Gastroesophageal sphincter (tissue), 3 donors: Measurements from ENCODE around the gene ATG7.

Experiments used
- POLR2AphosphoS5 ChIP-seq: sonication (generic); formaldehyde crosslinking; IDR thresholded peaks from one replicate; pipeline ENCODE4 v1.6.1; 2017; ENCODE audit warnings: antibody characterized with exemption
- TF ChIP-seq, protein P1 (sequence below), 4 experiments: fragments of 200-600 bp in 2 of 4; fragments of 450-650 bp in 2 of 4; sonication (generic) in 1 of 4; IDR thresholded peaks; one replicate each; pipeline ENCODE4 v1.5.1; 2017 to 2019; ENCODE audit warnings: antibody characterized with exemption in 4 of 4, mild to moderate bottlenecking in 2 of 4, moderate library complexity in 2 of 4

DNA sequence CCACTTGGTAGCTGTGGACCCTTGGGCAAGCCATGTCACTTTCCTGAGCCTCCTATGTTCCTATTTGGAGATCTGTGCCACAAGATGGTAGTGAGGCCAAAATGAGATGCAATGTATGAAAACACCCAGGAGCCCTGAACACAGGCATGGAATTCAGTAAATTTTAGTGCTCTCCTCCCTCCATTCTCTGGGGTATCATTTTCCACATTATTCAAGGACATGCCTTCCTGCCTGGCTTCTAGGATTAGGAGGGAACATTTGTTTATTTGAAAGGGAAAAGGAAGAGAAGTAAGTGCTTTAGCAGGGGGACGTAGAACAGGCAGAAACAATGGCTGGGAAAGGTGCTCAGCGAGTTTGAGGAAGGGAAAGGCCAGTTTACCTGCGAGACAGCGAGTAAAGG, 98.8 kb downstream of the ATG7 start:
- no peak for TF ChIP-seq POLR2AphosphoS5
- TF ChIP-seq, protein P1, sequence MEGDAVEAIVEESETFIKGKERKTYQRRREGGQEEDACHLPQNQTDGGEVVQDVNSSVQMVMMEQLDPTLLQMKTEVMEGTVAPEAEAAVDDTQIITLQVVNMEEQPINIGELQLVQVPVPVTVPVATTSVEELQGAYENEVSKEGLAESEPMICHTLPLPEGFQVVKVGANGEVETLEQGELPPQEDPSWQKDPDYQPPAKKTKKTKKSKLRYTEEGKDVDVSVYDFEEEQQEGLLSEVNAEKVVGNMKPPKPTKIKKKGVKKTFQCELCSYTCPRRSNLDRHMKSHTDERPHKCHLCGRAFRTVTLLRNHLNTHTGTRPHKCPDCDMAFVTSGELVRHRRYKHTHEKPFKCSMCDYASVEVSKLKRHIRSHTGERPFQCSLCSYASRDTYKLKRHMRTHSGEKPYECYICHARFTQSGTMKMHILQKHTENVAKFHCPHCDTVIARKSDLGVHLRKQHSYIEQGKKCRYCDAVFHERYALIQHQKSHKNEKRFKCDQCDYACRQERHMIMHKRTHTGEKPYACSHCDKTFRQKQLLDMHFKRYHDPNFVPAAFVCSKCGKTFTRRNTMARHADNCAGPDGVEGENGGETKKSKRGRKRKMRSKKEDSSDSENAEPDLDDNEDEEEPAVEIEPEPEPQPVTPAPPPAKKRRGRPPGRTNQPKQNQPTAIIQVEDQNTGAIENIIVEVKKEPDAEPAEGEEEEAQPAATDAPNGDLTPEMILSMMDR (IDR thresholded peaks at IDR 0.05), result no peak
